NCI-H1930 (cell line): ENCODE measurements around the gene SLC34A3.
A peak's percentile ranks its signal among the peaks of the same experiment; 100 is the strongest.

Experiments used
- DNase-seq, 2 experiments: peaks; one replicate each; lab custom pipeline; 2025; lab: John Stamatoyannopoulos, UW

SLC34A3 gene

GRCh38 chr9:137230705-137231371 lies at the start of gene SLC34A3:
Gene SLC34A3 (plus strand): TSS chr9:137230901. CDS start chr9:137231703, 802 bp downstream.
- DNase-seq = no peak

GRCh38 chr9:137181680-137182079 lies 49.0 kb upstream of the SLC34A3 start:
- no peak for DNase-seq

- DNase-seq = no peak
Measured at GRCh38 chr9:137182836-137183235, 47.9 kb upstream of the SLC34A3 start.

DNA sequence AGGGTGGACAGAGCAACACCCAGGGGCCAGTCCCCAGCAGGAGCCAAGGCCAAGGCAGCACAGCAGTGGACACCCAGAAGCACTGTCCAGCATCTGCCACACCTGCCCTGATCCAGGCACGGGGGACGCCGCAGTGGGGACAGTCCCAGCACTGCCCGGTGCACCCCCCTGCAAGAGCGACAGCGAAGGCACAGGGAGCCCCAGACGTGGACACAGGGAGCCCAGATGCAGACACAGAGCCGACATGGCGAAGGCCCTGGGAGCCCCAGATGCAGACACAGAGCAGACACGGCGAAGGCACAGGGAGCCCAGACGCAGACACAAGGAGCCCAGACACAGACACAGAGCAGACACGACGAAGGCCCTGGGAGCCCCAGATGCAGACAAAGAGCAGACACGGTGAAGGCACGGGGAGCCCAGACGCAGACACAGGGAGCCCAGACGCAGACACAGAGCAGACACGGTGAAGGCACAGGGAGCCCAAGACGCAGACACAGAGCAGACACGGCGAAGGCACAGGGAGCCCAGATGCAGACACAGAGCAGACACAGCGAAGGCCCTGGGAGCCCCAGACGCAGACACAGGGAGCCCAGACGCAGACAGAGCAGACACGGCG lies 46.6 kb upstream of the SLC34A3 start:
- DNase-seq = no peak

GRCh38 chr9:137184881-137185660 lies 45.6 kb upstream of the SLC34A3 start:
- no peak for DNase-seq

GRCh38 chr9:137185921-137186320 lies 44.8 kb upstream of the SLC34A3 start:
- no peak for DNase-seq

- DNase-seq = no peak
Measured at GRCh38 chr9:137186385-137186784, 44.3 kb upstream of the SLC34A3 start.

- no peak for DNase-seq
Measured at GRCh38 chr9:137187386-137187785, 43.3 kb upstream of the SLC34A3 start.

- no peak for DNase-seq
Measured at GRCh38 chr9:137188086-137188489, 42.6 kb upstream of the SLC34A3 start.

DNA sequence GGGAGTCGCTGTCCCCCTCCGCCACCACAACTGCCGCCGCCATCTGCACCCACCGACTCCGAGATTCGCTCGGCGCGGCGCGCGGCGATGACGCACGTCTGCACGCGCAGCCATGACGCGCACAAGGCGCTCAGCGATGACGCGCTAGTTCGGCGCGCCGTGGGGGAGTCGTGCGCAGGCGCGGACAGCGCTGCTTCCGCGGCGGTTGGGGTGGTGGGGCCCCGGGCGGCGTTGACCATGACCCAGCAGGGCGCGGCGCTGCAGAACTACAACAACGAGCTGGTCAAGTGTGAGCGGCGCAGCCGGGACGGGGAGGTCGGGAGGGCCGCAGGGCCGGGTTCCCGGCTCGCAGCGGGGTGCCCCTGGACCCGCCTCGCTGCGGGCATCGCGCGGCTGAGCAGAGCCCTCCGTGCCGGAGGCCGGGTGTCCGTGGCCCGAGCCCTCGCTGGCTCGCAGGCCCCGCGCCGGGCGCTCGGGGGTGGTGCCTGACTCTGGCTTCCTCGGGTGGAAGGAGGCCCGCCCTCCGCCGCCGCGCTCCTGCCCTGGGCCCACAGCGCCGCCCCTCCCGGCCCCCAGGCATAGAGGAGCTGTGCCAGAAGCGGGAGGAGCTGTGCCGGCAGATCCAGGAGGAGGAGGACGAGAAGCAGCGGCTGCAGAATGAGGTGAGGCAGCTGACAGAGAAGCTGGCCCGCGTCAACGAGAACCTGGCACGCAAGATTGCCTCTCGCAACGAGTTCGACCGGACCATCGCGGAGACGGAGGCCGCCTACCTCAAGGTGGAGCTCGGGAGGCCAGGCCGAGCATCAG lies 42.0 kb upstream of the SLC34A3 start, which contains the start of the genes ANAPC2 and SSNA1:
Gene ANAPC2 (minus strand): TSS at position 71 of the 807 bp plus-strand sequence. CDS start 28 bp downstream, at position 43.
Gene SSNA1 (plus strand): TSS at position 187 of the 807 bp plus-strand sequence. CDS start 51 bp downstream, at position 238.
- peak; percentile 89 to 97 for DNase-seq

DNA sequence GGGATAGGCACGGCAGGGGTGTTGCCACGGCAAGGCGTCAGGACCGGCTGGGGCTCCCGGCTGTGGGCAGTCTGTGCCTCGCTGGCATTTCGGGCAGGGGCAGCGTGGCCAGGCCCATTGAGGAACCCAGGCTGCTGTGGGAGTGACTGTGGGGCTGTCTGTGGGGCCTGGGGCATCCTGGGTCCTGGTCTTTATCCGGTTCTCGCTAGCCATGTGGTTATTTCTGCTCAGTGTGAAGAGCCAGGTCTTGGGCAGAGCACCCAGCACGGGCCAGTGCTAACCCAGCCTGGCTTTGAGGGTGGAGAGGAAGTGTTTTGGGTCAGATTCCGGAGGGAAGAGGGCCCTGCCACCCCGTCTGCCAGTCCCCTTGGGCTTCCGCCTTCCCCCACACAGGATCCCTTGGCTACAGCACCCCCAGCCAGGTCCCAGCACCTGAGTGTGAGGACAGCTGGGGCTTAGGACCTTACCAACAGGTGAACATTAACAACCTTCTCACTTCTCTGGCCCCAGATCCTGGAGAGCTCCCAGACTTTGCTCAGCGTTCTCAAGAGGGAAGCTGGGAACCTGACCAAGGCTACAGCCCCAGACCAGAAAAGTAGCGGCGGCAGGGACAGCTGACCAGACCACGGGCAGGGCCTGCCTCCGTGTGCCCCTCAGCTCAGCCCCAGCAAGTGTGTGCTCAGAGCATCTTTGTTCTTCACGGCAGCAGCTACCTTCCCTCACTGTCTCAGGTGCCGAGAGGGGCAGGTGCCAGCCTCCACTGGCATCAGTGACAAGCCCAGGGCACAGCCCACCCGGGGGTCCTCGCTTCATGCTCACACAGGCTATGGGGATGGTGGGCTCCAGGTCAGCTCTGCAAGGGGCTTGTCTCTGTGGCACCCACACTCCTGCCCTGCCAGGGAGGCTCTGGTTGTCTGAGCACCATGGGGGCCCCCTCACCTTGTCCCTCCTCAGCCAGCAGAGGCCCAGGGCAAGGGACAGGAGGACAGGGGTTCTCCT lies 41.1 kb upstream of the SLC34A3 start:
- DNase-seq = no peak

- DNase-seq = no peak
Measured at GRCh38 chr9:137190315-137190856, 40.3 kb upstream of the SLC34A3 start.

GRCh38 chr9:137191245-137191644 lies 39.5 kb upstream of the SLC34A3 start:
- DNase-seq = no peak

GRCh38 chr9:137191691-137192447 lies 38.8 kb upstream of the SLC34A3 start:
- no peak for DNase-seq

- no peak for DNase-seq
Measured at GRCh38 chr9:137192448-137192780, 38.3 kb upstream of the SLC34A3 start.

DNA sequence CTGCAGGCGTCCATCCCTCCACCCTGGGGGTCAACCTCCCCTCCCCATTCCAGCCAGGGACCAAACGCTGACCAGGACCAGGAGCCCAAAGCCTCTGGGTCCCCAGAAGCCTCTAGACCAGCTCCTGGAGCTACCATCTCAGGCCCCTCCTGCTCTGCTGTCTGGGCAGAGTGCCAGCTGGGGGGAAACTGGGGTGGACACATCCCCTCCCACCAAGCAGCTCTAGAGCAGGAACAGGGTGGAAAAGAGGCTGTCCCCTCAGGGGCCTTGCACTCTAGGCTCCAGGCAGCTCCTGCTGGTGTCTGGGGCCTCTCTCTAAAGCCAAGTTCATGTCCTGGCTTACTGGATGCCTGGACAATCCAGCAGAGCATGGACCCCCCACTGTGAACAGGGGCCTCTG lies 37.8 kb upstream of the SLC34A3 start:
- no peak for DNase-seq

DNA sequence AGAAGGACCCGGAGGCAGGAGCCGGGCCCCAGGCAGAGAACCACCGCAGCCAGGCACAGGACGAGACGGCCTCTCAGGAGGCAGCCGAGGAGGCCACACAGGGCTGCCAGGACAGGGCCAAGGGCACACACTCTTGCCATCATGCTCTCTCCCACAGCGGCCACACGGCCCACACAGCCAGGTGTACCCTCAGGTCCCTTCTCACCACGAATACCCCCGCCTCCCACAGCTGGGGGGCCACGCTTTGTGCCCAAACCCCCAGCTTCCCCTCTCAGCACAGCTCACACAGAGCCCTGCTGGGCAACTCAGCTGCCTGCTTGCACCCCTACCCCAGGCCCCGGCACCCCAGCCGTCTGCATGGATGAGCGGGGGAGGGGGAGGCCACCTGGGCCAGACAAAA lies 36.9 kb upstream of the SLC34A3 start:
- DNase-seq = no peak

GRCh38 chr9:137194388-137194787 lies 36.3 kb upstream of the SLC34A3 start:
- DNase-seq = no peak

GRCh38 chr9:137194909-137195308 lies 35.8 kb upstream of the SLC34A3 start:
- no peak for DNase-seq
